A549 treated with AZD9567 at 1 μM for 4 hours (cell line): ENCODE data around the gene UGT2A1. TPM values are rescaled to one million over a fixed set of nuclear protein-coding genes. Genes with fewer than 3 reads are reported as not detected.

ENCODE experiments used
- total RNA-seq: library from RNA; stranded (reverse); fragments of 200-300 nt; extraction: Qiagen RNA extraction; gene quantifications from 5 replicates; pipeline ENCODE4 v1.2.3, GENCODE V29; 2022; ENCODE audit not compliant: insufficient read depth

The UGT2A1 gene
- total RNA-seq, result not detected in 5 replicates

DNA sequence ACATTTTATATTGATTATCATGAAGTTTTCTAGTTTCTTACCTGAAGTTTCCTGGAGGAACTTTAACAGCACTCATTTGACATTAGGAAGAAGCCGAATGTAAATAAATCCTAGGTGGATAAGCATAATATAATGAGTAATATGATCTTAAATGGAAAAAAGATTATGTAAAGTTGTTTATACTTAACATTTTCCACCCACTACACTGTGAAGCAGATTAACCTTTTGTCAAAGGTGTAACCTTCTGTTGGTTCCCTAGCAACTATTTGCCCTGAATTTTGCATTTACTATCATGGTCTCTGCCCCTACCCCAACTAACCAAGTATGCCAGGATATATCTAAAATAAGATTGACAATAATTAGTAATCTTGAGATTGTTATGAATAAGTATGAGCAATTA lies at the start of gene UGT2A1:
Gene UGT2A1 (minus strand): TSS at position 101 of the 400 bp plus-strand sequence. CDS start 5,603 bp downstream, outside the sequence.

DNA sequence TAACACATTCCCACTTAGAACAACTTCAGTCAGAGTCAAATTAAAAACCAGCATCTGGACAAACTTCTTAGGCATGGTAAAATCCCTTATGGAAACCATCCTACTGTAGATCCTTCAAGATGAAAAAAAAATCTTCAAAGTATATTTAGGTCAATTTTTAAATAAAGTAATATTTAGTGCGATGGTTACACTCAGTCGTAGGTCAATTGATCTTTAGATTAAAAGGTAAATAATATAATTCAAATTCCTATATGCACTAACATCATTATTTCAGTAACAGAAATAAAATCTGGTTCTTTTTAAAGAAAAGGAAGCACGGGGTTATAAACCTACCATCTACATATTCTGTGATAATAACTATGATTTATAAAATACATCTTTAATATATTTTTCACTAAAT lies 13.5 kb downstream of the UGT2A1 start, which contains the start of gene UGT2A2:
Gene UGT2A2 (minus strand): TSS at position 101 of the 400 bp plus-strand sequence. CDS start 2 bp downstream, at position 99.

Other genes with a start within 250 kb of the UGT2A1 start
- not detected in 5 replicates for gene UGT2B4, start 157.3 kb downstream of the UGT2A1 start, total RNA-seq
- gene UGT2A2, start 13.6 kb downstream of the UGT2A1 start, total RNA-seq, result not detected in 5 replicates
- gene SULT1B1, start 107.4 kb upstream of the UGT2A1 start, total RNA-seq, result 0.01 to 0.04 TPM in 2 of 5 replicates, not detected in the others
- gene SULT1E1, start 206.9 kb upstream of the UGT2A1 start, total RNA-seq, result not detected in 5 replicates